LHCN-M2 (cell line): ENCODE results near the gene TAS2R19. TPM values are rescaled to one million over a fixed set of nuclear protein-coding genes. Genes with fewer than 3 reads are reported as not detected.
"Not testable (repeated sequence)": the region's sequence is repeated elsewhere in the genome, so short reads cannot be mapped to it uniquely, and the experiment has no call there.

Experiments
- DNase-seq: peaks from one replicate; pipeline ENCODE4 v3.0.0-alpha.2; 2012; ENCODE audit warnings: low read depth
- polyA plus RNA-seq: library from polyadenylated mRNA; unstranded; fragments of >200 nt; gene quantifications from one replicate; pipeline ENCODE4 v1.2.1, GENCODE V29; 2012; ENCODE audit warnings: missing spikeins
- total RNA-seq: library from RNA; depleted of rRNA; stranded (reverse); fragments of >200 nt; gene quantifications from 2 replicates; pipeline ENCODE4 v1.2.3, GENCODE V29; 2014; rRNA removed

The TAS2R19 gene, protein sequence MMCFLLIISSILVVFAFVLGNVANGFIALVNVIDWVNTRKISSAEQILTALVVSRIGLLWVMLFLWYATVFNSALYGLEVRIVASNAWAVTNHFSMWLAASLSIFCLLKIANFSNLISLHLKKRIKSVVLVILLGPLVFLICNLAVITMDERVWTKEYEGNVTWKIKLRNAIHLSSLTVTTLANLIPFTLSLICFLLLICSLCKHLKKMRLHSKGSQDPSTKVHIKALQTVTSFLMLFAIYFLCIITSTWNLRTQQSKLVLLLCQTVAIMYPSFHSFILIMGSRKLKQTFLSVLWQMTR
- 0.75 and 1.9 TPM in 2 replicates for total RNA-seq
- polyA plus RNA-seq = 0.30 TPM

DNA sequence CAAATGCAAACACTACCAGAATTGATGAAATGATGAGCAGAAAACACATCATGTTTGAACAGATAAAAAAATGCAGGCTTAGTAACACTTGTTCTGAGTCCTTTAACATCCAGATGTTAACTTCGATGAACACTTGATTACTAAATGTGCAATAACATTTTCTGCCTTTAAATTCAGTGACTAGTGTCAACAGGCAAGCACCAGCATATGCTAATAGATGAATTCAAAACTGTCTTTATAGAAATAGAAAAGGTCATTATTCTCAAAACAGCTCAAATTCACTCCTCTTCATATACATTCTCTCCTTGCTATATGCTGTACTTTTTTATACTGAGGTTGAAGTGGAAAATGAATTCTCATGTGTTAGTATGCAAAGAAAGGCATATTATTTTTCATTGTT lies at the start of gene TAS2R19:
TSS of gene TAS2R19 (minus strand) at position 101 of the 400 bp plus-strand sequence. CDS start at position 52, 49 bp downstream.
- no peak for DNase-seq

DNA sequence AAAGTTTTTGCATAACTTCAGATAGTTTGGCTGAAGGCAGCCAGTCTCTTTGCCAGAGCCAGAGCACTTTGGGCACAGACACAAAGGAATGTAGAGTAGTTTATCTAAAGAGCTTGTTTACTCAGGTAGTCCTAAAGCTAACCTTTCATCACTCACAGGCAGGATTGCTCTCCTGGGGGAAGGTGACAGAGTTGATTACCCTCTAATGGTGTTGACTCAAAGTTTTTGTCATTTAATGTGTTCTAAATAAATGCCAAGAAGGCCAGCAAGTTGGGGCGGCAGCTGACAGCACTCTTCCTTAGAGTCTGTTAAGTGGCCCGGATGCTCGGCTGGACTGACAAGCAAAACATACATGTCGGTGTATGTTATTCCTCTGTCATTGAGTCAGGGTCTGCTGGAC lies 49.0 kb upstream of the TAS2R19 start:
- no peak for DNase-seq

DNA sequence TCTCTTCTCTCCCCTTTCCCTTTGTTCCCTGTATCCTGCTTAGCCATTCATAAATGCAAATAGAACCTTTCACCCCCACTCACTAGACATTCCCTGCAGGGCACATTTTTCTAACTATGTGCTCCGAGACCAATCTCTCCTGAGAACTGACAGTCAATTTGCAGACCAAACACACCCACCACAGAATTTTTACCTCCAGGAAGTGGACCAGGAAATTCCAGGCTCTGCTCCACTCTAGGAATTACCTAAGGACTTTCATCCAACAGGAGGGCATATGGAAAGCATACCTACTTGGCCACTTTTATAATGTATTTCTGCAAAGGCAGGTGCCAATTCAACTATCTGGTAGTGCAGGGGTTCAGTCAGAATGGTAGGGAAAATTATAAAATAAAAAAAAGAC lies 48.6 kb upstream of the TAS2R19 start:
- no peak for DNase-seq

DNA sequence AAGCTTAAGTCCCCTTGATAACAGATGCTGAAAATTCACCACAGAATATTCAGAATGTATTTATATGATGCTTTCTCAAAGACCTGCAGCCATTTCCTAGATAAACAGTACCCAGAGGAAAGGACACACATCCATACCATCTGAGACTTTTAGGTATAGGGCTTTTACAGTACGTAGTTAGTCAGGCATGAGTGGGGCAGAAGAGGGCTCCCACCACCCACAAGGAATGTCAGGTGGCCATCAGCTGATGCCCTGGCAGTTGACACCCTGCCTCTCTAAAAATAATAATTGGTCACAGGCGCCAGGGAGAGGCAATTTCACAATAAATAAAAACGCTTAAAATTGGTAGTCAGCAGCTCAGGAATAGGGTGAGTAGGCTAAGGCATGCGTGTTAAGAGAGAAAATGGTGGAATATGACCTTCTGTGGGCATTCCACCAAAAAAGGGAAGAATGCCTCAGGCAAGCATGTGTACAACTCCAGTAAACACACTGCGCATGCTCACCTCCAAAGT lies 47.5 kb upstream of the TAS2R19 start:
- DNase-seq = no peak

DNA sequence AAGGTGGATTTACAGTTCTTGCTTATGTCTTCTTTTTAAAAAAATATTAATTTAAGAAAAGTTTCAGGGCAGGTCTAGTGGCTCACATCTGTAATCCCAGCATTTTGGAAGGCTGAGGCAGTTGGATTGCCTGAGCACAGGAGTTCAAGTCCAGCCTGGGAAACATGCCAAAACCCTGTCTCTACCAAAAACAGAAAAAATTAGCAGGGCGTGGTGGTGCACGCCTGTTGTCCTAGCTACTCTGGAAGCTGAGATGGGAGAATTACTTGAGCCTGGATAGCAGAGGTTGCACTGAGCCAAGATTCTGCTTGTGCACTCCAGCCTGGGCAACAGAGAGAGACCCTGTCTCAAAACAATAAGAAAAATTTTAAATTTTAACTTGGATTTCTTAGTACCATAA lies 45.1 kb upstream of the TAS2R19 start:
- DNase-seq = peak; percentile 24

DNA sequence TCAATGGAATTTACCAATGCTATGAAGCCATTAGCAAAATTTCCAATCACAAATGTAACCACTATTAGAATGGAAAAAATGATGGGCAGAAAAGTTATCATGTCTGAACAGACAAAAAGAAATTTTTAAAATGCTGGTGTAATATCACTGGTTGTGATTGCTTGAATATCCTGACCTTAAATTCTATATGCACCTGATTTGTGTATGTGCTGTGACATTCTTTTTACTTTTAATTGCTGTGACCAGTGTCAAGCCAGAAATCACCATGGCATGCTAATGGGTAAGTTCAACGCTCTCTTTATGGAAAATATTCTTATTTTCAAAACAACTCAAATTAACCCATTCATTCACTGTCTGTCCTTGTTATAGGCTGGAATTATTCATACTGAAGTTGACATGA lies 39.8 kb upstream of the TAS2R19 start, which contains the start of gene TAS2R46:
TSS of gene TAS2R46 (minus strand) at position 101 of the 400 bp plus-strand sequence. CDS start at position 101, 0 bp downstream.
- not testable (repeated sequence) for DNase-seq

DNA sequence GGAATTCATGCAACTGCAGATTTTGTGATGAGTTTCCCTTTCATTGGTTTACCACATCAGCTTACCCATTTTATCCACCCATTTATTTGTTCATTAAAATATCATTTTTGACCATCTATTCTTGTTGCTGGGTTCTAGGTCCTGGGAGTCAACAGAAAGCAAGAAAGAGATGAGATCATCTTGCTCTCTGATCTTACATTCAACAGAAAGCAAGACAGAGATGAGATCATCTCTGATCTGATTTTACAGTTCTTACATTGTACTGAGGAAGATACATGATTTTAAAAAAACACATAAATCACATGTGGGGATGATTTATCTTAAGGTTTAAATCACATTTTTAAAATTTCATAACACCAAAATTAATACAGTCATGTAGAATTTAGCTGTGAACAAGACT lies 37.4 kb upstream of the TAS2R19 start:
- DNase-seq = peak; percentile 8

DNA sequence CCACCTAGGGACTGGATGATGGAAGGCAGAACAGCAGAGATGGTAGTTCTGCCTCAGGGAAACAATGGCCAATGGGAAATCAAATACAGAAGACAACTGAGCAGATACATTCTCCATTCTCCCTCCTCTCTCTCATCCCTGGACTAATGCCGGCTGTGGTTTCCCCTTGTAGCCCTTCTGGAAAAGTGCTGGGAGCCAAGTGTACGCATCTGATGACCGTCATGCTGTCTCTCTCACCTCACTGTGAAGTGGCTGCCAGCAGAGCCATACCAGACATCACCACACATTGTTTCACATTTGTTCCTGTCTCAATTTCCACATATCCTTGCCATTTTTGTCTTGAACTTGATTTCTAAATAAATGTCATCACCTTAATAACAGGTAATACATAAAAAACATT lies 36.6 kb upstream of the TAS2R19 start:
- DNase-seq = no peak

DNA sequence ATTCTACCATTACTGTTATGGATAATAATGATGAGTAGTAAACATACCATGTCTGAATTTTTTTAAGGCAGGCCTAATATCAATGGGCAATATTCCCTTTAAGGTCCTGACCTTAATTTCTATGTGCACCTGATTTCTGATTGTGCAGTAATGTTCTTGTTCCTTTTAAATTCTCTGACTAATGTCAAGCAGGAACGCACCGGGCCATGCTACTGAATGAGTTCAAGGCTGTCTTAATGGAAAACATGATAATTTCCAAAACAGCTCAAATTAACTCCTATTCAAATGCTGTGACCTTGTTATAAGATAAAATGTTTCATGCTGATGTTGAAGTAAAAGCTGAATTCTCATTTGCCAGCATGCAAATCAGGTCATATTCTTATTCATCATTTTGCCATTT lies 32.9 kb upstream of the TAS2R19 start:
- no peak for DNase-seq

DNA sequence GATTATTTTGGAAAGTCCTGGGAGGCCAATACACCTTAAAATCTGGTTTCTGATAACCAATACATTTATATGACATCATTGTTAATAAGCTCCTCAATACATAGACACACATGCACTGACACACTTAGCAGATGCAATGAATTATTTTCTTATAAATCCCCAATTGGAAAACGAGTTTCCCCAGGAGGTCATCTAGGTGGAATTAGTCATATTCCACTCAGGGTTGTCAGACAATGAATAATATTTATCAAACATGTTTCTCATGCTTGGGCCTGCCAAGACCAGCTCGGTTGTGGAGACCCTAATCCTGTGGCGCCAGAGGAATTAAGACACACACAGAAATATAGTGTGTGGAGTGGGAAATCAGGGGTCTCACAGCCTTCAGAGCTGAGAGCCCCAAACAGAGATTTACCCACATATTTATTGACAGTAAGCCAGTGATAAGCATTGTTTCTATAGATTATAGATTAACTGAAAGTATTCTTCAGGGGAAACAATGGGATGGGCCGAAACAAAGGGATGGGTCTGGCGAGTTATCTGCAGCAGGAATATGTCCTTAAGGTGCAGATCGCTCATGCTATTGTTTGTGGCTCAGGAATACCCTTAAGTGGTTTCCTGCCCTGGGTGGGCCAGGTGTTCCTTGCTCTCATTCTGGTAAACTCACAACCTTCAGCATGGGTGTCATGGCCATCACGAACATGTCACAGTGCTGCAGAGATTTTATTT lies 27.5 kb upstream of the TAS2R19 start:
- not testable (repeated sequence) for DNase-seq

DNA sequence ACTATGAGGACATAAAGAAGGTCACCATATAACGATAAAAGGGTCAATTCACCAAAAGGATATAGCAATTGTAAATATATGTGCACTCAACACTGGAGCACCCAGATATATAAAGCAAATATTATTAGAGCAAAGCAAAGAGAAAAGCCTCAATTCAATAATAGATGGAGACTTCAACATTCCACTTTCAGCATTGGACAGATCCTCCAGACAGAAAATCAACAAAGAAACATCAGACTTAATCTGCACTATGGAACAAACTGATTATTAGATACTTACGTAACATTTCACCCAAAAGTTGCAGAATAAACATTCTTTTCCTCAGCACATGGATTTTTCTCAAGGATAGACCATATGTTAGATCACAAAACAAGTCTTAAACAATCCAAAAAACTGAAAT lies 18.9 kb upstream of the TAS2R19 start:
- DNase-seq = not testable (repeated sequence)

DNA sequence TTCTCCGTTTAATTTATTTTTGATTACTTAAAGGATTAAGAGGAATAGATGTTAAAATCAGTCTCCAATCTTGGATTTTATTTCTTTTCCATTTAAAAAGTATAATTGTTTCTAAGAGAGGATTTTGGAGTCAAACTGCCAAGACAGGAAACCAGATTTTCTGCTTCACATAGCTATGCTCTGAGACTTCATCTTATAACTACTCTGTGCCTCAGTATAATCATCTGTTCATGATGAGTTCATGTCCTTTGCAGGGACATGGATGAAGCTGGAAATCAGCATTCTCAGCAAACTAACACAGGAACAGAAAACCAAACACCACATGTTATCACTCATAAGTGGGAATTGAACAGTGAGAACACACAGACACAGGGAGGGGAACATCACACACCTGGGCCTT lies 17.7 kb upstream of the TAS2R19 start:
- DNase-seq = no peak

DNA sequence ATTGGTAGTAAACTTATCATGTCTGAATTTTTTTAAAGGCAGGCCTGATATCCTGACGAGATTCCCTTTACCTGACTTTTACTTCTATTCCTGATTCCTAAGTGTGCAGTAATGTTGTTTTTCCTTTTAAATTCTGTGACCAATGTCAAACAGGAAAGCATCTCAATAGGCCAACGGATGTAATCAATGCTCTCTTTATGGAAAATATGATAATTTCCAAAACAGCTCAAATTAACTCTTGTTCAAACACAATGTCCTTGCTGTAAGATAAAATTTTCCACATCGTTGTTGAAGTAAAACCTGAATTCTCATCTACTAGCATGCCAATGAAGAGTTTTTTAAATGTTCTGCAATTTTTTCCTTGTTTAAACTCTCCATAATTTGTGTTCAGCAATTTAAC lies 16.8 kb upstream of the TAS2R19 start:
- no peak for DNase-seq

DNA sequence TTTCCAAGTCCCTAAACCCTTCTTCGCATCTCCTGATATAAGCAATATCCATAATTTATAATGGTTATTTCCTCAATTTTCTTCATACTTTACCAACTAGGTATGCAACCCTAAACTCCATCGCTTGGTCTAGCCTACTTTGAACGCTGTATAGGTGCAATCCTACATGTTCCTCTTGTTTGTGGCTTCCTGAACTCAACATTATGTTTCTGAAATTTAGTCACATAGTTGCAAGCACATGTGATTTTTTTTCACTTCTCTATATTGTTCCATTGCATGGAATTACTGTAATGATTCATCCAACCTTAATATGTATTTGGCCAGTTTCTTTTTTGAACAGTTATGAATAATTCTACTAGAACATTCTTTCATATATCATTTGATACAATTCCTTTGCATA lies 11.5 kb upstream of the TAS2R19 start:
- DNase-seq = not testable (repeated sequence)

DNA sequence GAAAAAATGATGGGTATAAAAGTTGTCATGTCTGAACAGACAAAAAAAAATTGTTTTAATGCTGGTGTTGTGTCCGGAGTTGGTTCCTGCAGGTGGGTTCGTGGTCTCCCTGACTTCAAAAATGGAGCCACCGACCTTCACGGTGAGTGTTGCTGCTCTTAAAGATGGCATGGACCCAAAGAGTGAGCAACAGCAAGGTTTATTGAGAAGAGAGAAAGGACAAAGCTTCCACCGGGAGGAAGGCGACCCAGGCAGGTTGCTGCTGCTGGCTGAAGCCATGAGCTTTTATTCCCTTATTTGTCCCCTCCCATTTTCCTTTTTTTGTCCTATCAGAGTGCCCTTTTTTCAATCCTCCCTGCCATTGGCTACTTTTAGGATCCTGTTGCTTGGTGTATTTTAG lies 8.9 kb upstream of the TAS2R19 start, which contains the start of gene TAS2R31:
TSS of gene TAS2R31 (minus strand) at position 101 of the 400 bp plus-strand sequence. CDS start at position 29, 72 bp downstream.
- no peak for DNase-seq

DNA sequence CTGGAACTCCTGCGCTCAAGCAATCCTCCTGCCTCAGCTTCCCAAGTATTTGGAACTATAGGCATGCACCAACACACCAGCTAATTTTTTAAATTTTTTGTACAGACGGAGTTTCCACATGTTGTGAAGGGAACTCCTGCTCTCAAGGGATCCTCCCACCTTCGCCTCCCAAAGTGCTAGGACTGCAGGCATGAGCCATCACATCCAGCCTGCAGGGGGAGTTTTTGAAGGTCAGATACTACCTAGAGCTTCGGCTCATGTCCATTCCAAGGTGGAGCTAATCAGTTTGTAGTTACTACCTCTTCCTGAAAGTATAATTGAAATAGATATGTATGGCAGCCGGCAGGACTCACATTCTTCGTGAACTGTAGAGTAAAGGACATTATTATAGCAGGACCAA lies 3.7 kb upstream of the TAS2R19 start:
- no peak for DNase-seq

DNA sequence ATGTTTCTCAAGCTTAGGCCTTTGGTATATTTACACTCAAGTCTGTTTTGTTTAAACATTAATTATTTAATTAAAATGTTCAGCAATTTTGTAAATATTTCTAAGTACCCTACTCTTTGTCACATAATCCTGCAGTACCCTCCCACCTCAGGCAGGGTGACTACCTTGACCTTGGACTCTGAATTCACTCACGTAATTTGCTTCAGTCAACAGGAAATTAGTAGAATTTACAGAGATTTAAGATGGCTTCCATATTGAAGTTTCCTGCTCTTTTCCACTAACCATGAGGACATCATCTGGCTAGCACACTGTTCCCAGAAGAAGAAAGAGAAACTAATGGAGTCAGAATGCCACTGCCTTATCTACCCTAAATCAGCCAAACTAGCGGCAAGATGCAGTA lies 967 bp upstream of the TAS2R19 start:
- no peak for DNase-seq

DNA sequence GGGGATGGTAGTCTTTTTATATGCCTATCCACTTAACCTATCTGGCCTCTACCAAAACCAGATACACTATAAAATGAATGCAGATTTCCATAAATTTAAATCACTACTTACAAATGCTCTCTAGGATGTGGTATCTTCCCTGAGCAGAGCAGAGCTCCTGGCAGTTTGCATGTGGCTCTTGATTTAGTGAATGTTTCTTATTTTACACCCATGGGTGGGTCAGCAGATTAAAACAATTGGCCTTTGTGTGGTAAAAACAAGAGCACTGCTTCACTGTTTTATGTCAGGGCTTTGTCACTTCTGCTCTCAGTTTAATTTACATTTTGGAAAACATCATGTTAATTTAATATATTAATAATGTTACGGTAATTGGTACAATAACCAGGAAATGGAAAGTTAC lies 5.5 kb downstream of the TAS2R19 start:
- no peak for DNase-seq

DNA sequence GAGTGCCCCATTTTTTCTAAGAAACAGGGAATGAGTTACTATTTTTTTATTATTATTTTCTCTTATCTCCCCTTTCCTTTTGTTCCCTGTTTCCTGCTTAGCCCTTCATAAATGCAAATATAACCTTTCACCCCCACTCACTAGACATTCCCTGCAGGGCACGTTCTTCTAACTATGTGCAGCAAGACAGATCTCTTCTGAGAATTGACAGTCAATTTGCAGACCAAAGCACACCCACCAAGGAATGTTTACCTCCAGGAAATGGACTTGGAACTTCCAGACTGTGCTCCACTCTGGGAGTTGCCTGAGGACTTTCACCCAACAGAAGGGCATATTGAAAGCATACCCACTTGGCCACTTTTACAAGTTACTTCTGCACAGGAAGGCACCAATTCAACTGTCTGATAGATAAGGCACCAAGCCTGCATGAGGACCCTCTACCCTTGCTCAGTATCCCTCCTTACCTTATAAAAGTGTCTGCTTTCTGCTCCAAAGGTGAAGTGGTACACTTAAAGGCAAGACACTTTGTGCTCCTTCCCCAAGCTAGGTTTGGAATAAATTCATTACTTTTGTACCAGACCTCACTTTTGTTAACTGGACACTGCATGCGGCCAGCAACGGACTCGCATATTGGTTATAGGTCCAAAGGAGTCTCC lies 6.5 kb downstream of the TAS2R19 start:
- DNase-seq = no peak

DNA sequence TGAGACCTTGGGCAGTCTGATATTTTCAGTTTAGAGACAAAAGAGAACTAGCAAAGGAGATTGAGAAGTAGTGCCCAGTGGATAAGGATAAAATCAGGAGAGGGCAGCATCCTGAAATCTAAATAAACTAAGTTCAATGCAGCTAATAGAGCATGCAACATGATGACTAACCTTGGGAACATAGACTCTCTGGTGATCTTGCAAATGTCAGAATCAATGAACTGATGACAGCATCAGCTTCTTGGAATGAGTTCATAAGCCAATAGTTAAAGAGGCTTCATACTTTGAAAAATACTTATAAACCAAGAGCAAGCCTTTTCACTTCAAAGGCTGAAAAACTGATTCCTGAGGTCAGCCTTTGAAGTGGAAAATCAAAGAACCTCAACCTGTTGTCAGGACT lies 8.2 kb downstream of the TAS2R19 start:
- no peak for DNase-seq

DNA sequence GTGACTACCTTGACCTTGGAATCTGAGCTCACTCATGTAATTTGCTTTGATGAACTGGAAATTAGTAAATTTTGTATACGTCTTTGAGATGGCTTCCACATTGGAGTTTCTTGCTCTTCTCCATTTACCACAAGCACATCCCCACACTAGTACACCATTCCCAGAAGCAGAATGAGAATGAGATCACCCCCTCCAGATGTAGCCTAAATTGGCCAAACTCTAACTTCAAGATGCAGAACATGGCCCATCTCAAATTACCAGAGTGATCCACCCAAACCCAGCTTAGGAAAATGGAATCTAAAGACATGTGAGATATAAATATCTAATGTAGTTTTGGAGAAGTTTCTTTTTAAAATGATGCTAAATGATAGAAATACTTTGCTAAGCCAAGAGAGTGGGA lies 14.8 kb downstream of the TAS2R19 start:
- no peak for DNase-seq

DNA sequence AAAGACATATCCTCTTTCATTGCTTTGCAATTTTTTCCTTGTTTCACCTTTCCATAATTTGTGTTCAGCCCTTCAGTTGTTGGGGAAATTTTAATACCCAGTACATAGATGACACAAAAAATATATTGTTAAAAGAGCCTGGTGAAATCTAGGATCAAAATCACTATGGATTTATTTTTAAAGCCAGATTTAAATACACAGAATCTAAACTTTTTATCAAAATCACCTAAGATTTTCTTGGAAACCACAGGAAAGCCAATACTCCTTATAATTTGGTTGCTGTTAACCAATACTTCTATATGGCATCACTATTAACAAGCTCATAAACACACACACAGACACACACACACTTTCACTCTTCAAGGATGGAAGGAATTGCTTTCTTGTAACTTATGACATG lies 24.2 kb downstream of the TAS2R19 start, which contains the start of gene TAS2R20:
TSS of gene TAS2R20 (minus strand) at position 101 of the 400 bp plus-strand sequence. CDS start 429 bp downstream, outside the sequence.
- DNase-seq = no peak
